Mucosa of gallbladder (tissue), 1 donor: ENCODE results near the gene LTB4R. TPM values are rescaled to one million over a fixed set of nuclear protein-coding genes. Genes with fewer than 3 reads are reported as not detected.

Experiments used
- DNase-seq: peaks from one replicate; pipeline ENCODE4 v3.0.0-alpha.2; 2020; ENCODE audit warnings: low spot score
- total RNA-seq: library from RNA; stranded (reverse); gene quantifications from one replicate; pipeline ENCODE4 v1.2.1, GENCODE V29; 2021
- donor health status: DM: no; HTN: no; CAD: no.

Gene LTB4R
- total RNA-seq, 1 donor from 2014 or later, result 6.5 TPM

DNA sequence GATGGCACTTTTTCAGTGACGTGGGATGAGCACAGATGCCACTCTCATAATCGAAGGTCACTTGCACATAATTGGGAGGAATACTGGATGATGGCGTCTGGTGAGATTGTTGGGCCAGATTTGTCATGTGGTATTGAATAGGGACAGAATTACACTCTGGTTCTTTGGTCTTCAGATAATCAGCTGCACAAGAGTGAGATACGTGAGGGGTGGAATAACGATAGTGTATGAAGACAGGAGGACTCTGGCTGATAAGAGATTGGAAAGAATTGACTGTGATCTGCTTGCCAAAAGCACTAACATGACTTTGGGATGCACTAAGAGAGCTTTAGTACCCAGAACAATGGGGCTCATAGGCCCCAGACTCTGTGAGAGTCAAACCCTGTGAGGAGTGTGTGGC is 32.9 kb upstream of the LTB4R start:
- DNase-seq, result no peak

DNA sequence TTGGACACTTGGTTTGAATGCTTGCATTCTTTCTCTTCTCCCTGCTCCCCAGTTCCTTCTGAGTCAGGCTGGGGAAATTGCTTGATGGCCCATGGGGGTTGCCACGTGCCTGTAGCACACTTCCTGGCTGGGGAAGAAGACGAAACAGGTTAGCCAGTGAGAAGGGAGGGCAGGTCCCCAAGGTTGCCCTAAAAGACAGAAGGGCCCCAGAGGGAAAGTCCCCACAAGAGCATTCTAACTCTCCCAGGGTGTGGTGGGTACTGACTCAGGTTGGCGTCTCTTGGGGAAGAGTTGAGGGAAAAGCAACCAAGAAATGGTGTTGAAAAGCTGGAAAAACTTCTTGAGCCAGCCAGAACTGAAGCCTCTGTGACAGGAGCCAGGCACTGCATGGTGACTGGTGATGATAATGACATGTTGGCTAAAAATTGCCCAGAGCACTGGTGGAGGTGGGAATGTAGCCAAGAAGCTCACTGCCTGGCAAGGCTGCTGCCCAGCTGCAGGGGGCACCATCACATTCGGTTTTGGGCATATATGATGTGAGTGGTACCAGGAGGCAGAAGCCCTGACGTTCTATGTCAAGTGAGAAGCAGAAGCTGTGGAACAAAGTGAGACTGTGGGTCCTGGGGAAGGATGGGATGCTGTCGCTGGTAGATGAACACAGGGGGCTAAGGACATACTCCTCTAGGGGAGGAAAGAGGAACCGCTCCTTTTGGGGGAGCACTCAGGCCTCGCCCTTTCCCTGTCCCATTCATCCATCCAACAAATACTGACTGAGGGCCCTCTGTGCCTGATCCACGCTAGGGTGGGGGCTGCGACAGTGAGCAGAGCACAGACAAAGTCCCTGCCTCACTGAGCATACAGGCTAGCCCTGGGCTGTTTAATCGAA is 31.8 kb upstream of the LTB4R start:
- DNase-seq, result no peak

DNA sequence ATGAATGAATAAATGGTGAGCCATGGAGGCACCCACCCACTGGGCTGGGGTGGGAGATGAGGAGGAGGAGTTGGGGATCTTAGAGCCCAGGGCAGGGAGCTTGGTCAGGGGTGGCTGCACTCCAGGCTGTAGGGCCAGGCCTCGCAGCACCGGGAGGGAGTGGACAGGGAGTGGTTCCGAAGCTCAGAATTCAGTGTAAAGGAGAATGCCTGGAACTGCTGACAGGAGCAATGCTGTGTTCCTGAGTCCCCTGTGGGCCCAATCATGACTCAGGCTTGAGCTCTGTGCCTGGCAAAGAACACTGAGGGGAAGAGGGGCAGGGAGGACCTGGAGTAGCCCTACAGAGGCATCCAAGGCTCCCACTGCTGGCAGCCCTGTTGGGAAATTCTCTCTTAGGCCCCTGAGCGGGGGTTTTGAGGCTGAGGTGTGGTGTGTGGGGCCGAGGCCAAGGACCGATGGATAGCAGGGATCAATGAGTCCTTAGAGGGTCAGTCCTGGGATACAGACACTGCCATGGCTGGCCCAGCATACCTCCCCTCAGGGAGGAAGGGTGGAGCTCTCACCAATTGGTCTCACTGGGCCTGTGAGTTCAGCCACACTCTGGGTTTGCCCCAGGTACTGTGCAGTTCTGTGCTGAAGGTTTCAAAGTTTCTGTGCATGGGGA is 30.4 kb upstream of the LTB4R start:
- DNase-seq, result no peak

DNA sequence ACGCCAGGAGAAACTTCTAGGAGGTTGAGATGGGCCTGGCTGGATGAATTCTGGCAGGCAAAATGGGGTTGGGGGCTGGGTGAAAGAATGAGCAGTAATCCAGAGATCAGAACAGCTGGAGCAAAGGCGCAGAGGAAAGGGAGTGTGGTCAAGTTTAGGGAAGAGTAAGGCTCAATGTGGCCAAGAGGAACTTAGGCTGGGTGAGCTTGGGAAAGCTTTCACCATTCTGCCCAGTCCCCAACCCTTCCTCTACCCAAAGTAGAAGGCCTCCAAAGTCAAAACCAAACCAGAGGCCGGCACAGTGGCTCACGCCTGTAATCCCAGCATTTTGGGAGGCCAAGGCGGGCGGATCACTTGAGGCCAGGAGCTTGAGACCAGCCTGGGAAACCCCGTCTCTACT is 29.7 kb upstream of the LTB4R start:
- DNase-seq, result no peak

DNA sequence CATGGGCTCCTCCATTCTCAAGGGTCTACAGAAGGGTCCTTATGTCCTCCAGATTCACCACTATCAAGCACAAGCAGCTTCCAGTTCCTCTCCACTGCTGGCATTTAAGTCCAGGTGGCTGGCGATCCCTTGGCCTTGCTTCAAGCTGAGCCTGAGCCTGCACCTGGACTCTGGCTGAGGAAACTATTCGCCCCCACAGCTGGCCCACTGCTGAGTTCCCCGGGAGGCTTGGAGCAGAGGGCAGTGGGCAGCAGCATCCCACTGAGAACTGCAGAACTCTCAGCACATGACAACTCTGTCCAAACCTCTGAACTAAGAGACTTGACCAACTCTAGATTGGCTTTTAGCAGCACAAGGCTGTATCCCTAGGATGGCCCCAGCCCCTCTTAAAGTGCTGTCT is 28.6 kb upstream of the LTB4R start:
- DNase-seq, result no peak

DNA sequence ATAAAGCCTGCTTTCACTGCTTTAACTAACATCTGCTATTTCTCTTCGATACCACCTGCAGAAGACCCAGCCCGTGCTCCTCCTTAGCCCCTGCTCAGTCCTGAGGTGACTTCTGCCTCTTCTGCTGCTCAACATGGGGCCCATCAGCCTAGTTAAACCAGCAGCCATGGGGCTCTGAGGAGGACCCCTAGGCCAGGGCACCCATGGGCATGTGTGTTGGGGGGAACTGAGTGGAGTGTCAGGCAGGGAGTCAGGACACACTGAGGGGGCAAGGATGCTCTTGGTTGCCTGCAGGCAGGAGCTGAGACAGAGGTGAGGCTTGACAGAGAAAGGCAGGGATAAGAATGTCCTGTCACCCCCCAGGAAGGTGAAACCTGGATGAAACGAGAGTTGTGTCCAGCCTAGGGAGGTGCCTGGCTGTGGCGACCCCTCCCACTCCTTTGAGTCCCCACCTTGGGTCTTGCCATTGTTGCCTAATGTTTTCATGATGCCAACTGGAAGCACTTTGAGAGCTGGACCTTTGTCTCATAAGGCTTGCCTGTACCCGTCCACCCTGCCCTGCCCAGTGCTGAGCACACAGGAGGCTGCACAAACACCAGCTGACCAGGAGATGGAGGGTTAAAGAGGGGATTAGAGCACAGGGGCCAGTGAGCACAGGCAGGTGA is 27.4 kb upstream of the LTB4R start:
- no peak for DNase-seq

DNA sequence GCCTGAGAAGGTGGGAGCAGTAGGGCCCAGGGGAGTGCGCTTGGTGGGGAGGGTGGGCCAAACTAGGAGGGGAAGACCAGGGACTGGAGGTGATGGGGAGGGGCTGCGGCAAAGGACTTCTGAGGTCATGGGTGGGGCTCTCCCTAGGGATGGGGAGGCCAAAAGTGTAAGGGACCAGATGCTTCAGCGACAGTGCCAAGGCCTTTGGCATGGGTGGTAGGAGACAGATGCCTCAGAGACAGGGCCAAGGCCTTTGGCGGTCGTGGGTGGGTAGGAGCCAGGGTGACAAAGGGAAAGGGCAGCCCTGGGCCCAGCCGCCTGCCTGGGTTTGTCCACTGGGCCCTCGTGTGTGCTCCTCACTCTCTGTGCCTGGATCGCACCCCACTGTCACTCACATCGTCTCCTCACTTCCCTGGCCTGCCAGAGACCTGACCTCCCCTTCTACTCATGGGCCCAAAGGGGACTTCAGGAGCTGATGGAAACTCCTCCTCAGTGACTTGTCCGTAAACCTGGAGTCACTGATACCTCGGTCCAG is 26.7 kb upstream of the LTB4R start:
- no peak for DNase-seq

DNA sequence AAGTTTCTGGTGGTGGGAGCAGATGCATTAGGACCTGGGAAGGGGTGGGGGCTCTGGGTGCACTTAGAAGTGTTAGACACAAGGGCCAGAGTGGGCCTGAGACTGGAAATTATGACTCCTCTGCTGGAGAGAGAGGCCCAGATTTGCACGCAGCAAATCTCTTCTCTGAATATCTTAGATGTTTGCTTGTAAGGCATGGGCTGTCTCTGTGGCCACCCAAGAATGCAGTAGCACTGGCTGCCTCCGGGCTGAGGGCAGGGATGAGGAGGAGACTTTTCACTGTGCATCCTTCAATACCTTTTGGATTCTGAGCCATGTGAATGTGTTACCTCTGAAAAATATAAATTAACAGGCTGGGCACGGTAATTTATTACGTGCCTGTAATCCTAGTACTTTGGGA is 26.0 kb upstream of the LTB4R start:
- DNase-seq, result no peak

DNA sequence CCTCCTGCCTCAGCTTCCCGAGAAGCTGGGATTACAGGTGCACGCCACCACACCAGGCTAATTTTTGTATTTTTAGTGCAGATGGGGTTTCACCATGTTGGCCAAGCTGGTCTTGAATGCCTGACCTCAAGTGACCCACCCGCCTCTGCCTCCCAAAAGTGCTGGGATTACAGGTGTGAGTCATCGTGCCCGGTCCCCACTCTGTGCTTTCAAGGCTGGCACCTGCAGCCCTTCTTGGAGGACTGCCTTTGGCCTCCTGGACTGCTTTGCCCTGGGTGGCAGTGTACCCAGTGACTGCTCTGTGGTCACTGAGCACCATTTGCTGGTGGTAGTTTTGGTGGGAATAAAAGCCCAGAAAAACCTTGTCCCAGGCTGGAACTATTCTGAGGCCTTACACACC is 24.3 kb upstream of the LTB4R start:
- DNase-seq, result no peak

DNA sequence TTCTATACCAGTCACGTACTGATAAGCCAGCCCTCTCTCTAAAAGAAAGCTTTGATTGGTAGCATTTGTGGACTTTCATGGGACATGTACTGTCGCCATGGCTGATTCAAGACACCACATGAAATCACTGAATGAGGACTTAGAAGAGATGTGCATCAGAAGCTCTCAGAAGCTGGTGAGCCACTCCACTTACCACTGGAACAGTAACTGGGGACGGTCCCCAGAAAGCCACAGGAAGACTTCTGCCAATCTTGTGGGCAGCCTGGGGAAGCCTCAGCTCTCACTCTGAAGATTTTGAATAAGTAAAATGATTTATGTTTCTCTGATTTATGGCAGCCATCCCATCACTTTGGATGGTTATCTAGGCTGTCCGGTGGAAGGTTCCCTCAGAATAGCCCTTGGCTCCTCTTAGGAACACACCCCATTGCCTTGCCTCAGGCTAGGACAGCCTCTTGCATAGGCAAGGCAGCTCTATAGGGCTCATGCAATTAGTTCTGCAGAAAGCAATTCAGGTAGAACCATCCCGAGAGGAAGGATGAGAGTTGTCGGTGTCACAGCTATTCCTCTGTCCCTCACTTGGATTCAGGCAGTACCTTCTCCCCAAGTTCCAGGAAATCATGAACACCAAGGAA is 21.5 kb upstream of the LTB4R start:
- DNase-seq, result no peak

DNA sequence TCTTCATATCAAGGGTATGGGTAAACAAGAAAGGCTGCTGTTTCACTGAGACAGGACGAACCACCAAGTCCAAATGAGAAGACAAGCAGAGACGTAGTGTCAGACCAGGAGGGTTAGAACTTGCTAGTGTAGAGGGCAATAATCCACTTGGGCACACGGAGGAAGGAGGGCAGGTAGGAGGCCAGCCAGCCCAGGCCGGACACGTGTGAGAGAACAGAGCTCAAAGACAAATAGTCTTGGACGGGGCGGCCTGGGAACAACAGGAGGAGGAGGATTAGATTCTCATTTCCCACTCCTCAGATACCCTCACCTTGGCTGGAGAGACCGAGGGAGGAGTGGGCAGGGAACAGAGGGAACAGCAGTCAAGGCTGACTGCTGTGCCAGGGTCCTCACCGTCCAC is 20.6 kb upstream of the LTB4R start:
- DNase-seq, result no peak

DNA sequence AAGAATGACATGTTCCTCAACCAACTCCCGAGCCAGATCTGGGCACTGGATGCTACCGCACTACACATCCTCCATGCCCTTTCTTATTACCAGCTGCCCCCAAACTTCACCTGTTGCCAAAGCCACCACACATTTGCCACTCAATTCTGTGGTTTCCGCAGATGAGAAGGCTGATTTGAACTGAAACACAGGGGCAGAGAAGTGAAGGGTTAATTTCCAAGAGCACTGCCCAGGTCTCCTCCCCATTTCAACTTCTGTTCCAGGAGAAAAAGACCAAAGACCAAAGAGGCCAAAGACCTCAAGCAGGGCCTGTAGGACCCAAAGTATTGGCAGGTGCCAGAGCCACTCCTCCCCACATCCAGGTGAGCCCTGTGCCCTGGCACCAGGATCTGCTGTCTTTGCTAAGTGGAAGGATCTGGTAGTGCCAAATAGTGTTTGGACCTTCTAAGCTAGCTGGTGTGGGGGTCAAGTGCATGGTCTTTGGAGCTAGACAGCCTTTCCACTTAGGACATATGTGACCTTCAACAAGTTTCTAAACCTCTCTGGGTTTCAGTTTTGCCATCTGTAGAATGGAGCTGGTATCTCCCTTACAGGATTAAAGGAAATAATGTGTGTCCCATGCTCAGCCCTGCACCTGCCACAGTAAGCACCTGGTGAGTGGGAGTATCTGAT is 19.7 kb upstream of the LTB4R start:
- DNase-seq, result no peak

DNA sequence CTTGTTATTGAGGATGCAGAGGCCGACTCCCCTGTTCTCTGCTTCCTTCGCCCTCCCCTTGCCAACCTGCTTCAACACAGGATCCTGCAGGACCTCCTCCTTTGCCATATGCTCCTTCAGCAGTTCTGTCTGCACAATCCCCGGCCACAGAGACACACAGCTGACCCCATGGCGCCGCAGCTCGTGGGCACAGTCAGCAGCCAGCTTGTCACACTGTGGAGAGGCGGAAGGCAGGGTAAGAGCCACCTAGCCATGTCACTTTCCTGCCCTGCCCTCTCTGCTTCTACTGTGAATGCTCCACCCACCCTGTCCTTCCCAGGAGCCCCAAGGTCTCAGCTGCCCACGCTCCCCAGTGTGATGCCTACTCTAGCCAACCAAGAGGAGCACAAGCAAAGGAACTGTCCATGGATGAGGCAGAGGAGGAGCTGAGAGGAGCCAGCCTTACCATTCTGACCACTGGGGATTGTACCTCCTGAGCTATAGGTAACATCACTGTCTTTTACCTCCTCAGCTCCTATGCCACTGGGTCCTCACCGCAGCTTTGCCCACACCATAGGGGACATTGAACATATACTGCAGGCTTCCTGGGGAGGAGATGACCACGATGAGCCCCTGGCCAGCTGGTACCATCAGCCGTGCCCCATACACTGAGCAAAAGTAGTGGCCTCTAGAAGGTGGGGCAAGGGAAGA is 19.0 kb upstream of the LTB4R start:
- DNase-seq, result no peak

DNA sequence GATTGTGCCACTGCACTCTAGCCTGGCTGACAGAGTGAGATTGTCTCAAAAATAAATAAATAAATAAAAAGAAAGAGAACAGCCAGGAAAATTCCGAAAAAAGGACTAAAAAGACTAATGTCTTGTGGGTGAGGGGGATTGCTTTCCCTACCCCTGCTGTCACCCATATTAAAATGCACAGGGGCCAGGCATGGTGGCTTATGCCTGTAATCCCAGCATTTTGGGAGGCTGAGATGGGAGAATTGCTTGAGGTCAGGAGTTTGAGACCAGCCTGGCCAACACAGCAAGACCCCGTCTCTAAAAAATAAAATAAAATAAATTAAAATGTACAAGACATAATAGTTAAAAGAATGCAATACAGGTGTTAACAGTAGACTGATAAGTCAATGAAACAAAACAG is 17.8 kb upstream of the LTB4R start:
- DNase-seq, result no peak

DNA sequence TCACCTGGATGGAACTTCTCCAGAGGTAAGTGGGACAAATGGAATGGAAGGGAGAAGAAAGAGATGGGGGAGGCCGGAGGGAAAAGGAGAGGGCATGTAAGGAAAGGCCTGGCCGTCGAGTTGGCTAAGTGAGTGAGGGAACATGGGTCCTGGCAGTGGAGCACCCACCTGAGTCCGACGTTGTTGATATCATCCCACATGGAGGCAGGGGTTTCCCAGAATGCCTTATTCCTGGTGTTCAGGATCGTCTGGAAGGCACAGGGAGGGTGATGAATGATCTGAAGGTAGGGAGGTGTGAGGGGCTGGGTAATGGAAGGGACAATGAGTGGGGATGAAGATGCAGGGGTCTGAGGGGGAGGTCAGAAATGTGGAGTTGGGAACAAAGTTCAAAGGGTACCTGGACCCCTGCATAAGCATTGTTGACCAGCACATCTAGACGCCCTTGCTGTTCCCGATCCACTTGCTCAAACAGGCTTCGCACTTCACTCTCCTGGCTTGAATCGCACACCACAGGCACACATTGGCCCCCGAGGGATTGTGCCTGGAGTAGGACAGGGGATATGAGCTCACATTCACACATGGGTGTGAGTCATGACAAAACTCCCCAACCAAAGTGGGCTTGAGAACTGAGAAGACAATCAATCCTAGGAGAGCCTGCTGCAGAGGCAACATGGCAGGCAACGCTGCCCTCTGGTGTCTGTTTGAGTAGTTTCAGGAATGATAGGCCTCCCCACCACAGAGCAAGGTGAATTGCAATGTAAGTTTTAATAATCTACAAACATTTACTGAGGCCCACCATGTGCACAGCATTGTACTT is 14.8 kb upstream of the LTB4R start:
- DNase-seq, result peak; percentile 68

DNA sequence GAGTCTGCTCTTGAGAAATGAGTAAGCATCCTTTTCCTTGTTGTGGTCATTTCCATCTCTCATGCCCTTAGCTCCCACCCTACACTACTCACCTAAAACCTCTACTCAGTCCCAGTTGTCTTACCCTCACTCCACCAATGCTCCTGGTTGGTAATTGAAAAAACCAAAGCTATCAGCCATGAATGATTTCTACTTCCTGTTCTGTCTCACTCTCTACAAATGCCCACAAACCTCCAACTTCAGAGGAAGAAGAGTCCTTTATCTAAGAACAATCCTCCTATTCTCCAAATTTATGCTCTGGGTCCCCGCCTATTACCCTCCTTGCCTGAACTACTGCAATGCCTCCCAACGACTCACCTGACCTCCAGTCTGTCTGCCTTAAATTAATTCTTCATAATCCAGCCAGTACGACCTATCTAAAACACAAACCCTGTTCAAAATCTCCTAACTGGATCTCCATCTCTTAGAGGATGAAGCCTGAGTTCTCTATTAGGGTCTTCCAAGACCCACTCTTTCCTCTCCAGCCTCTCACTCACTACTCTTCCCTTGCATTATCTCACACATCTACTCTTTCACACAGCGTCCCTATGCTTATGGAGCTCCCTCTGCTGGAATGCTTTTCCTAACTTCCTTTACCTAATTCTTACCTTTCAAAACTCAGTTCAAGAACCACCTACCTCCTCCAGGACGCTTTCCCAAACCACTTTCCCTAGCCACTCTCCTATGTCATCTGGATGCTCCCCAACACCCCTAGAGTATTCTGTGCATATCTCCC is 13.9 kb upstream of the LTB4R start:
- no peak for DNase-seq

DNA sequence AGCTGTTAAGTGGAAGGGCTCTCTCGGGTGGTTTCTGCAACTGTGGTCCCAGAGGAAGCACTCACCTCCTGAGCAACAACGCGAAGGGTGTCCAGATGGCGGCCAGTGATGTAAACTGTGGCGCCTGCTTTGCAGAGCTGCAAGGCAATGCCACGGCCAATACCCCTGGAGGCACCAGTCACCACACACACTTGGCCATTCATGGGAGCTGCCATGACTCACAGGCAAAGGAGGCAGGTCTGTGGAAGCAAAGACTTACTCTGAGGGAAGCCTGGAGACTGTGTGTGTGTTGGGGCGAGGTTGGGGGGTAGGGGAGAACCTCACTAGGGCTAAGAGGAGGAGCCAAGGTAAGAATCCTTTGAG is 12.4 kb upstream of the LTB4R start:
- DNase-seq, result no peak

DNA sequence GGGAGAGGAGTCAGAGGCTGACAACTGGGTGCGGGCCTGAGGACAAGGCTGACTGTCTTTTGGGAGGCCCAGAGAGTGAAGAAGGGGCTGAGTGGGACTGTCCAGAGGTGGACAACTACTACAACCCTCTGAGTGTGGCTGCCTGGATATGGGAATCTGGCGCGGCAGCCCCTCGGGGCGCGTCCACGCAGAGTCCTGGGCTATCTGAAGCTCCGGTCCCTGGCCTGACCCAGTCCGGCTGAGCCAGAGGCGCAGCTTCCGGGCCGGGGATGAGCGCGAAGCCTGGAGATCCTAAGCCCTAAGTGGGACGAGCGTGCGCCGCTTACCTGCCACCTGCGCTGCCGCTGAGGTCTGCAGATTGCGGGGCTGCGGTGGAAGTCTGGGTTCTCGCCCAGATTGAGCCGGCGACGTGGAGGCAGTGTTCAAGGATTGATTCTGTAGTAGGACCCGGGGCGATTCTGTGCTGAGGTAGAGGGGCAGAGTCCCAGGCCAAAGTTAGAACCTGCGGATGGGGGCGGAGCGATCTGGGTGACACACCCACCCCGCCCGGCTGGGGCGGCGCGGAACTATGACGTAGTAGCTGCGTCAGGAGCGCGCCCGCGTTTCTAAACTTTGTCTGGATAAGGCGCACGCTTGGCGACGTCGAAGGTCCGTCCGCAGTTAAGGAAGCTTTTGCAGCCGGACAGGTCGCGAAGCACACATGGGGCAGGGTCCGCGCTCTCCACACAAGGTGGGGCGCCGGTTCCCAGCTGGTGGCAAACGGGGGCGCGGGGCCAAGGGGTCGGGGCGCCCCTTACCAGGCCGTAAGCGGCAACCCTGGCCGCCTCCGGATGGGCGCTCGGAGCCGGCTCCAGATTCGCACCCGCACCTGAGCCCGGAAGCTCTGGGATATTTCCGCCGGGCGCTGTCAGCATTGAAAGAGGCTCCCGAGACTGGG is 11.8 kb upstream of the LTB4R start, which contains the start of the genes DHRS1 and NOP9:
TSS of gene DHRS1 (minus strand) at position 526 of the 937 bp plus-strand sequence. CDS start 674 bp downstream, outside the sequence.
TSS of gene NOP9 (plus strand) at position 596 of the 937 bp plus-strand sequence. CDS start at position 701, 105 bp downstream.
- peak; percentile 93 for DNase-seq
